HEK293T (cell line): ENCODE results near the gene GMCL1.

Experiments
- BHLHE40 ChIP-seq: fragments of 450-650 bp; IDR thresholded peaks from 2 replicates; pipeline ENCODE4 v1.6.1; 2016; ENCODE audit warnings: mild to moderate bottlenecking, moderate library complexity, borderline replicate concordance
- FOXA1 ChIP-seq: fragments of 450-650 bp; IDR thresholded peaks from 2 replicates; pipeline ENCODE4 v1.6.1; 2016; ENCODE audit warnings: mild to moderate bottlenecking
- FOXK2 ChIP-seq: fragments of 450-650 bp; IDR thresholded peaks from 2 replicates; pipeline ENCODE4 v1.6.1; 2016; ENCODE audit warnings: mild to moderate bottlenecking
- FOXM1 ChIP-seq: fragments of 450-650 bp; IDR thresholded peaks from 2 replicates; pipeline ENCODE4 v1.6.1; 2017; ENCODE audit warnings: mild to moderate bottlenecking, borderline replicate concordance
- PKNOX1 ChIP-seq: fragments of 450-650 bp; IDR thresholded peaks from 2 replicates; pipeline ENCODE4 v1.6.1; 2016
- SP1 ChIP-seq: fragments of 450-650 bp; IDR thresholded peaks from 2 replicates; pipeline ENCODE4 v1.6.1; 2017
- TARDBP ChIP-seq: fragments of 450-650 bp; IDR thresholded peaks from 2 replicates; pipeline ENCODE4 v1.6.1; 2016

- TF ChIP-seq PKNOX1: no peak
- TF ChIP-seq TARDBP: no peak
- TF ChIP-seq FOXA1: no peak
- TF ChIP-seq FOXK2: no peak
- no peak for TF ChIP-seq SP1
- no peak for TF ChIP-seq BHLHE40
- no peak for TF ChIP-seq FOXM1
These were observed 33.8 kb downstream of the GMCL1 start for GRCh38 chr2:69863298-69863697.
